K562 treated with DMSO at 1 percent for 24 hours (cell line): Measurements from ENCODE around the gene IFT27. TPM values are rescaled to one million over a fixed set of nuclear protein-coding genes. Genes with fewer than 3 reads are reported as not detected.

ENCODE experiments used
- total RNA-seq: library from RNA; unstranded; fragments of 300-600 nt; gene quantifications from 2 replicates; pipeline ENCODE4 v1.2.3, GENCODE V29; 2022; ENCODE audit warnings: low read depth; ENCODE audit not compliant: insufficient read depth

Gene IFT27
- 5.8 and 7.3 TPM in 2 replicates for total RNA-seq

GRCh38 chr22:36775964-36776669, at the start of gene IFT27:
TSS of gene IFT27 (minus strand) at chr22:36776119. CDS start at chr22:36775707, 412 bp downstream.

GRCh38 chr22:36816636-36817524, 41.0 kb upstream of the IFT27 start, which contains the start of gene PVALB:
TSS of gene PVALB (minus strand) at chr22:36817035. CDS start at chr22:36817005, 30 bp downstream.

Other genes with a start within 250 kb of the IFT27 start
- 261 and 303 TPM in 2 replicates for gene EIF3D, start 247.0 kb downstream of the IFT27 start, total RNA-seq
- gene CACNG2, start 72.4 kb downstream of the IFT27 start, total RNA-seq = not detected in 2 replicates
- gene PVALB, start 40.9 kb upstream of the IFT27 start, total RNA-seq = not detected in 2 replicates
- gene NCF4, start 84.9 kb upstream of the IFT27 start, total RNA-seq = 3.3 and 4.2 TPM in 2 replicates
- gene CSF2RB, start 137.5 kb upstream of the IFT27 start, total RNA-seq = 0.30 and 0.85 TPM in 2 replicates
- gene TST, start 243.3 kb upstream of the IFT27 start, total RNA-seq = 71.7 and 74.7 TPM in 2 replicates
- gene MPST, start 243.6 kb upstream of the IFT27 start, total RNA-seq = 165 and 187 TPM in 2 replicates